ENCODE results near the gene CFAP61.

- no peak for TF ChIP-seq EP300 (IDR thresholded peaks at IDR 0.05)
- TF ChIP-seq POLR2AphosphoS5 (IDR thresholded peaks at IDR 0.05), result no peak
- no peak for TF ChIP-seq CTCF (IDR thresholded peaks at IDR 0.05)
- no peak for TF ChIP-seq POLR2A (IDR thresholded peaks at IDR 0.05)
Measured at GRCh38 chr20:20267685-20268370, 215.5 kb downstream of the CFAP61 start.

Measured in suprapubic skin (tissue), 4 donors.